Activated T-helper 17 cell treated with anti-CD3 and anti-CD28 coated beads, Interleukin-2, amount 50 U/mL, for 72 hours (primary cell): ENCODE measurements around the gene HLA-DPA1. TPM values are rescaled to one million over a fixed set of nuclear protein-coding genes. Genes with fewer than 3 reads are reported as not detected.
A peak's percentile ranks its signal among the peaks of the same experiment; 100 is the strongest.

Experiments
- ATAC-seq: fragments of 150-1000 bp; cut with Tn5 transposase; replicated peaks from 2 replicates; pipeline ENCODE4 v1.10.0; 2021; ENCODE audit warnings: mild to moderate bottlenecking, moderate library complexity
- H3K27ac Mint-ChIP-seq: one replicate; pipeline ENCODE4 v1.8.0; 2022; ENCODE audit warnings: mixed read lengths
- H3K27me3 Mint-ChIP-seq: one replicate; pipeline ENCODE4 v1.8.0; 2022; ENCODE audit warnings: mixed read lengths
- H3K36me3 Mint-ChIP-seq: one replicate; pipeline ENCODE4 v1.8.0; 2022; ENCODE audit warnings: low read depth, mild to moderate bottlenecking, mixed read lengths
- H3K4me1 Mint-ChIP-seq: one replicate; pipeline ENCODE4 v1.8.0; 2022; ENCODE audit warnings: mixed read lengths
- H3K4me3 Mint-ChIP-seq: one replicate; pipeline ENCODE4 v1.8.0; 2022; ENCODE audit warnings: mild to moderate bottlenecking, mixed read lengths
- H3K9me3 Mint-ChIP-seq: one replicate; pipeline ENCODE4 v1.8.0; 2022; ENCODE audit warnings: mixed read lengths
- total RNA-seq, 2 donors: library from RNA; stranded (reverse); gene quantifications; one replicate each; pipeline ENCODE4 v1.2.3, GENCODE V29; 2022

The HLA-DPA1 gene
- total RNA-seq, 2 donors from 2014 or later, result 40.5 to 136 TPM

- no peaks in the 10 kb centered on the region for H3K27me3 Mint-ChIP-seq
- peaks cover 5% of the 10 kb centered on the region for H3K4me1 Mint-ChIP-seq
- H3K36me3 Mint-ChIP-seq, result no peaks in the 10 kb centered on the region
- no peak for ATAC-seq
- no peak overlapping the region for H3K4me3 Mint-ChIP-seq
- H3K27ac Mint-ChIP-seq, result no peak overlapping the region
- H3K9me3 Mint-ChIP-seq, result no peaks in the 10 kb centered on the region
Measured at GRCh38 chr6:33024521-33024920, 48.9 kb downstream of the HLA-DPA1 start.

GRCh38 chr6:33023536-33023935 is 49.9 kb downstream of the HLA-DPA1 start:
- peaks cover 10% of the 10 kb centered on the region for H3K4me1 Mint-ChIP-seq
- no peaks in the 10 kb centered on the region for H3K36me3 Mint-ChIP-seq
- ATAC-seq, result no peak
- H3K27ac Mint-ChIP-seq, result no peak overlapping the region
- no peaks in the 10 kb centered on the region for H3K27me3 Mint-ChIP-seq
- H3K9me3 Mint-ChIP-seq, result no peaks in the 10 kb centered on the region
- no peak overlapping the region for H3K4me3 Mint-ChIP-seq

GRCh38 chr6:33021917-33022316 is 51.5 kb downstream of the HLA-DPA1 start:
- no peak for ATAC-seq
- Mint-ChIP-seq H3K4me1 (peaks cover 14% of the 10 kb centered on the region), H3K36me3 (no peaks in the 10 kb centered on the region), H3K27me3 (no peaks in the 10 kb centered on the region), H3K9me3 (no peaks in the 10 kb centered on the region), H3K27ac (no peak overlapping the region), H3K4me3 (no peak overlapping the region)

GRCh38 chr6:33019372-33019771 is 54.1 kb downstream of the HLA-DPA1 start:
- H3K27me3 Mint-ChIP-seq, result no peaks in the 10 kb centered on the region
- peak overlapping the region; percentile 74 for H3K4me3 Mint-ChIP-seq
- peak overlapping the region; percentile 63 for H3K27ac Mint-ChIP-seq
- no peaks in the 10 kb centered on the region for H3K36me3 Mint-ChIP-seq
- H3K9me3 Mint-ChIP-seq, result no peaks in the 10 kb centered on the region
- peak; percentile 25 for ATAC-seq
- H3K4me1 Mint-ChIP-seq, result peaks cover 14% of the 10 kb centered on the region

- H3K27ac Mint-ChIP-seq, result peak overlapping the region; percentile 63
- peak overlapping the region; percentile 74 for H3K4me3 Mint-ChIP-seq
- H3K4me1 Mint-ChIP-seq, result peaks cover 14% of the 10 kb centered on the region
Measured at GRCh38 chr6:33018904-33019303, 54.5 kb downstream of the HLA-DPA1 start.

GRCh38 chr6:33018418-33018817 is 55.0 kb downstream of the HLA-DPA1 start:
- Mint-ChIP-seq H3K9me3 (no peaks in the 10 kb centered on the region), H3K27me3 (peaks cover 2% of the 10 kb centered on the region), H3K4me1 (peaks cover 14% of the 10 kb centered on the region), H3K36me3 (no peaks in the 10 kb centered on the region), H3K27ac (peak overlapping the region; percentile 59), H3K4me3 (peak overlapping the region; percentile 74)
- ATAC-seq, result no peak

More at GRCh38 chr6:33018904-33019303, 54.5 kb downstream of the HLA-DPA1 start:
- no peaks in the 10 kb centered on the region for H3K36me3 Mint-ChIP-seq
- no peaks in the 10 kb centered on the region for H3K27me3 Mint-ChIP-seq
- ATAC-seq, result peak; percentile 88
- H3K9me3 Mint-ChIP-seq, result no peaks in the 10 kb centered on the region

- no peaks in the 10 kb centered on the region for H3K36me3 Mint-ChIP-seq
- peak overlapping the region; percentile 74 for H3K4me3 Mint-ChIP-seq
- H3K27ac Mint-ChIP-seq, result peak overlapping the region; percentile 59
- H3K27me3 Mint-ChIP-seq, result peaks cover 6% of the 10 kb centered on the region
- peaks cover 14% of the 10 kb centered on the region for H3K4me1 Mint-ChIP-seq
- H3K9me3 Mint-ChIP-seq, result no peaks in the 10 kb centered on the region
- no peak for ATAC-seq
Measured at GRCh38 chr6:33017694-33018353, 55.6 kb downstream of the HLA-DPA1 start.

GRCh38 chr6:33017018-33017417 is 56.4 kb downstream of the HLA-DPA1 start:
- Mint-ChIP-seq H3K4me3 (no peak overlapping the region), H3K27ac (no peak overlapping the region), H3K36me3 (no peaks in the 10 kb centered on the region), H3K4me1 (peaks cover 14% of the 10 kb centered on the region), H3K9me3 (no peaks in the 10 kb centered on the region), H3K27me3 (peaks cover 6% of the 10 kb centered on the region)
- ATAC-seq, result no peak

- Mint-ChIP-seq H3K4me3 (no peak overlapping the region), H3K9me3 (no peaks in the 10 kb centered on the region), H3K27me3 (peaks cover 9% of the 10 kb centered on the region), H3K27ac (no peak overlapping the region), H3K36me3 (no peaks in the 10 kb centered on the region), H3K4me1 (peaks cover 14% of the 10 kb centered on the region)
- ATAC-seq, result no peak
Measured at GRCh38 chr6:33015798-33016197, 57.7 kb downstream of the HLA-DPA1 start.

GRCh38 chr6:33014841-33015634 is 58.4 kb downstream of the HLA-DPA1 start:
- no peaks in the 10 kb centered on the region for H3K9me3 Mint-ChIP-seq
- peak; percentile 71 for ATAC-seq
- no peak overlapping the region for H3K27ac Mint-ChIP-seq
- no peaks in the 10 kb centered on the region for H3K36me3 Mint-ChIP-seq
- peaks cover 14% of the 10 kb centered on the region for H3K4me1 Mint-ChIP-seq
- H3K4me3 Mint-ChIP-seq, result no peak overlapping the region
- H3K27me3 Mint-ChIP-seq, result peaks cover 9% of the 10 kb centered on the region

Other genes with a start within 250 kb of the HLA-DPA1 start
- gene TAP2, start 234.9 kb downstream of the HLA-DPA1 start, total RNA-seq, result 100 to 1,000 TPM in 1 of 2 donors, 10 to 100 TPM in 1; 94.0 to 169 TPM
- gene PSMB8, start 229.6 kb downstream of the HLA-DPA1 start, total RNA-seq, result 100 to 1,000 TPM; 286 to 344 TPM
- 100 to 1,000 TPM; 302 to 387 TPM for gene TAP1, start 219.9 kb downstream of the HLA-DPA1 start, total RNA-seq
- 100 to 1,000 TPM; 203 to 215 TPM for gene PSMB9, start 219.5 kb downstream of the HLA-DPA1 start, total RNA-seq
- 10 to 100 TPM in 1 of 2 donors, 1 to 10 TPM in 1; 2.7 to 17.7 TPM for gene HLA-DMB, start 132.6 kb downstream of the HLA-DPA1 start, total RNA-seq
- 10 to 100 TPM; 22.4 to 53.8 TPM for gene HLA-DMA, start 120.6 kb downstream of the HLA-DPA1 start, total RNA-seq
- 100 to 1,000 TPM; 229 to 281 TPM for gene BRD2, start 105.1 kb downstream of the HLA-DPA1 start, total RNA-seq
- gene HLA-DOA, start 64.1 kb downstream of the HLA-DPA1 start, total RNA-seq, result 1 to 10 TPM in 1 of 2 donors, under 1 TPM in 1; 0.56 to 7.8 TPM
- gene HLA-DPB1, start 2.3 kb upstream of the HLA-DPA1 start, total RNA-seq, result 10 to 100 TPM; 21.4 to 69.1 TPM
- 1 to 10 TPM; 1.2 to 3.3 TPM for gene COL11A2, start 118.8 kb upstream of the HLA-DPA1 start, total RNA-seq
- gene RXRB, start 127.0 kb upstream of the HLA-DPA1 start, total RNA-seq, result 10 to 100 TPM; 31.0 to 68.7 TPM
- gene SLC39A7, start 127.2 kb upstream of the HLA-DPA1 start, total RNA-seq, result 10 to 100 TPM; 50.5 to 65.0 TPM
- 10 to 100 TPM in 1 of 2 donors, 1 to 10 TPM in 1; 3.4 to 13.1 TPM for gene HSD17B8, start 131.0 kb upstream of the HLA-DPA1 start, total RNA-seq
- 10 to 100 TPM; 22.7 to 25.1 TPM for gene RING1, start 134.9 kb upstream of the HLA-DPA1 start, total RNA-seq
- 10 to 100 TPM; 42.5 to 43.2 TPM for gene VPS52, start 198.2 kb upstream of the HLA-DPA1 start, total RNA-seq
- 1,000 to 10,000 TPM; 3,349 to 4,633 TPM for gene RPS18, start 198.4 kb upstream of the HLA-DPA1 start, total RNA-seq
- gene B3GALT4, start 203.5 kb upstream of the HLA-DPA1 start, total RNA-seq, result 1 to 10 TPM; 4.0 to 5.8 TPM
- gene WDR46, start 215.6 kb upstream of the HLA-DPA1 start, total RNA-seq, result 10 to 100 TPM; 51.2 to 98.7 TPM
- 10 to 100 TPM; 57.9 to 81.2 TPM for gene PFDN6, start 216.0 kb upstream of the HLA-DPA1 start, total RNA-seq
- gene RGL2, start 225.3 kb upstream of the HLA-DPA1 start, total RNA-seq, result 10 to 100 TPM; 37.7 to 73.4 TPM
- 100 to 1,000 TPM; 176 to 194 TPM for gene TAPBP, start 240.4 kb upstream of the HLA-DPA1 start, total RNA-seq
- gene ZBTB22, start 244.1 kb upstream of the HLA-DPA1 start, total RNA-seq, result 10 to 100 TPM in 1 of 2 donors, 1 to 10 TPM in 1; 6.9 to 20.0 TPM
- 10 to 100 TPM; 62.2 to 77.3 TPM for gene DAXX, start 249.3 kb upstream of the HLA-DPA1 start, total RNA-seq